Osteocyte (in vitro differentiated cells): ENCODE results near the gene TAF10. TPM values are rescaled to one million over a fixed set of nuclear protein-coding genes. Genes with fewer than 3 reads are reported as not detected.

Source experiments
- DNase-seq: peaks from one replicate; pipeline ENCODE4 v3.0.0; 2021; ENCODE audit warnings: mixed read lengths; ENCODE audit not compliant: unreplicated experiment; ENCODE audit errors: extremely low spot score
- H3K27ac Mint-ChIP-seq: one replicate; pipeline ENCODE4 v1.8.0; 2021; ENCODE audit warnings: mild to moderate bottlenecking, mixed read lengths; ENCODE audit not compliant: unreplicated experiment
- H3K27me3 Mint-ChIP-seq: one replicate; pipeline ENCODE4 v1.8.0; 2021; ENCODE audit warnings: mixed read lengths; ENCODE audit not compliant: unreplicated experiment
- H3K36me3 Mint-ChIP-seq: one replicate; pipeline ENCODE4 v1.8.0; 2021; ENCODE audit warnings: mixed read lengths; ENCODE audit not compliant: unreplicated experiment
- H3K4me1 Mint-ChIP-seq: one replicate; pipeline ENCODE4 v1.8.0; 2021; ENCODE audit warnings: mixed read lengths; ENCODE audit not compliant: unreplicated experiment
- H3K4me3 Mint-ChIP-seq: one replicate; pipeline ENCODE4 v1.8.0; 2021; ENCODE audit warnings: mild to moderate bottlenecking, moderate library complexity, mixed read lengths; ENCODE audit not compliant: unreplicated experiment
- H3K9me3 Mint-ChIP-seq: one replicate; pipeline ENCODE4 v1.8.0; 2021; ENCODE audit warnings: mixed read lengths; ENCODE audit not compliant: unreplicated experiment
- total RNA-seq: library from RNA; stranded (reverse); gene quantifications from 2 replicates; pipeline ENCODE4 v1.2.1, GENCODE V29; 2021
- TF ChIP-seq, protein P1 (sequence below): fragments of 200-600 bp; sonication (generic); IDR thresholded peaks from 2 replicates; pipeline ENCODE4 v1.5.0; 2021; ENCODE audit warnings: antibody characterized with exemption, mild to moderate bottlenecking, moderate library complexity

The TAF10 gene
- total RNA-seq, 1 donor from 2014 or later: 100 TPM

DNA sequence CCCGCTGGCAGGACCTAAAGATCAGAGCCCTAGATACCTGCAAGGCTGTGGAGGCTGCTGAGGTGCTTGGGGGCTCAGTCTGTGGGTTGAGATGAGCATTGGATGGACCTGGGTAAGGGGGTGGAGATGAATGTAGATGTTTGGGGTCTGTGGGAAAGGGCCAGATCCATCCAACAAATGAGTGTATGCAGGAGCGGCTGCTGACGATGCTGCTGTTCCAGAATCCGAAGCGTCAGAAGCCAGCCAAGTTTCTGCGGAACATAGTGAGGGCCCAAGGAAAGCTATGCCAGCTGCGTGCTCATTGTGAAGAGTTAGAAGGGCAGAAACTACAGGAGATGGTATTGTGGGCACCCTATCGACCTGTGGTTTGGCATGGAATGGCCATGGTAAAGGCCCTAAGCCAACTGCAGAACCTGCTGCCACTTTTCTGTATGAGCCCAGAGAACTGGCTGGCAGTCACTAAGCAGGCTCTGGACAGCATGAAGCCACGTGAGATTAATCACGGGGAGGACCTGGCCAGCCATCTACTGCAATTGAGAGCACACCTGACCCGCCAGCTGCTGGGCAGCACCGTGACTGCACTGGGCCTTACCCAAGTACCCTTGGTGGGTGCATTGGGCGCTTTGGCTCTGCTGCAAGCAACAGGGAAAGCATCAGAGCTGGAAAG lies 45.2 kb downstream of the TAF10 start:
- TF ChIP-seq, protein P1, sequence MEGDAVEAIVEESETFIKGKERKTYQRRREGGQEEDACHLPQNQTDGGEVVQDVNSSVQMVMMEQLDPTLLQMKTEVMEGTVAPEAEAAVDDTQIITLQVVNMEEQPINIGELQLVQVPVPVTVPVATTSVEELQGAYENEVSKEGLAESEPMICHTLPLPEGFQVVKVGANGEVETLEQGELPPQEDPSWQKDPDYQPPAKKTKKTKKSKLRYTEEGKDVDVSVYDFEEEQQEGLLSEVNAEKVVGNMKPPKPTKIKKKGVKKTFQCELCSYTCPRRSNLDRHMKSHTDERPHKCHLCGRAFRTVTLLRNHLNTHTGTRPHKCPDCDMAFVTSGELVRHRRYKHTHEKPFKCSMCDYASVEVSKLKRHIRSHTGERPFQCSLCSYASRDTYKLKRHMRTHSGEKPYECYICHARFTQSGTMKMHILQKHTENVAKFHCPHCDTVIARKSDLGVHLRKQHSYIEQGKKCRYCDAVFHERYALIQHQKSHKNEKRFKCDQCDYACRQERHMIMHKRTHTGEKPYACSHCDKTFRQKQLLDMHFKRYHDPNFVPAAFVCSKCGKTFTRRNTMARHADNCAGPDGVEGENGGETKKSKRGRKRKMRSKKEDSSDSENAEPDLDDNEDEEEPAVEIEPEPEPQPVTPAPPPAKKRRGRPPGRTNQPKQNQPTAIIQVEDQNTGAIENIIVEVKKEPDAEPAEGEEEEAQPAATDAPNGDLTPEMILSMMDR: no peak
- H3K4me3 Mint-ChIP-seq: no peak overlapping the region
- H3K27ac Mint-ChIP-seq: no peak overlapping the region
- no peaks in the 10 kb centered on the region for H3K27me3 Mint-ChIP-seq
- no peaks in the 10 kb centered on the region for H3K36me3 Mint-ChIP-seq
- DNase-seq: no peak
- peaks cover 10% of the 10 kb centered on the region for H3K4me1 Mint-ChIP-seq
- H3K9me3 Mint-ChIP-seq: no peaks in the 10 kb centered on the region

- H3K27me3 Mint-ChIP-seq: no peaks in the 10 kb centered on the region
- H3K27ac Mint-ChIP-seq: no peak overlapping the region
- no peaks in the 10 kb centered on the region for H3K9me3 Mint-ChIP-seq
- no peaks in the 10 kb centered on the region for H3K36me3 Mint-ChIP-seq
- H3K4me1 Mint-ChIP-seq: peaks cover 9% of the 10 kb centered on the region
- no peak for DNase-seq
- TF ChIP-seq, protein P1: no peak
- H3K4me3 Mint-ChIP-seq: no peak overlapping the region
Observed at GRCh38 chr11:6565988-6566703, 45.9 kb downstream of the TAF10 start.

DNA sequence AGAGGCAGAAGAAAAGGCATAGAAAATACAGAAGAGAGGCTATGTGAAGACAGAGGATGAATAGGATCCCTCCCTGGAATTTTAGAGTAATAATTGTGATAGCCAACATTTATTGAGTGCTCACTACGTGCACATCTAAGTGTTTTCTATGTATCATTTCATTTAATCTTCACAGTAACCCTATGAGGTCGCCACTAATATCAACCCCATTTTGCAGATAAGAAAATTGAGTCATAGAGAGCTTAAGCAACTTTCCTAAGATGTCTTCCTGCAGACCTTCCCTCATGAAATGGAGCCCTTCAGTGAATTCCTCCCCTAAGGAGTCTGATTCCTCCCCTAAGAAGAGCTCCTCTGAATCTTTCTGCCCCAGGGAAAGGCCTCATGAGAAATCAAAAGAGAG lies 46.7 kb downstream of the TAF10 start:
- H3K27me3 Mint-ChIP-seq: no peaks in the 10 kb centered on the region
- no peak overlapping the region for H3K4me3 Mint-ChIP-seq
- no peaks in the 10 kb centered on the region for H3K9me3 Mint-ChIP-seq
- no peak overlapping the region for H3K27ac Mint-ChIP-seq
- peaks cover 9% of the 10 kb centered on the region for H3K4me1 Mint-ChIP-seq
- H3K36me3 Mint-ChIP-seq: no peaks in the 10 kb centered on the region
- no peak for DNase-seq
- TF ChIP-seq, protein P1: no peak

- Mint-ChIP-seq H3K9me3 (no peaks in the 10 kb centered on the region), H3K4me3 (no peak overlapping the region), H3K27ac (no peak overlapping the region), H3K27me3 (no peaks in the 10 kb centered on the region), H3K36me3 (no peaks in the 10 kb centered on the region), H3K4me1 (peaks cover 5% of the 10 kb centered on the region)
- DNase-seq: no peak
- TF ChIP-seq, protein P1: no peak
Observed at GRCh38 chr11:6563667-6564066, 48.3 kb downstream of the TAF10 start.

- TF ChIP-seq, protein P1: no peak
- H3K36me3 Mint-ChIP-seq: no peaks in the 10 kb centered on the region
- DNase-seq: no peak
- H3K27ac Mint-ChIP-seq: no peak overlapping the region
- peaks cover under 1% of the 10 kb centered on the region for H3K4me1 Mint-ChIP-seq
- H3K27me3 Mint-ChIP-seq: no peaks in the 10 kb centered on the region
- H3K9me3 Mint-ChIP-seq: no peaks in the 10 kb centered on the region
- no peak overlapping the region for H3K4me3 Mint-ChIP-seq
Observed at GRCh38 chr11:6563121-6563619, 48.8 kb downstream of the TAF10 start.
